Measurements from ENCODE around the gene CELSR1.

DNA sequence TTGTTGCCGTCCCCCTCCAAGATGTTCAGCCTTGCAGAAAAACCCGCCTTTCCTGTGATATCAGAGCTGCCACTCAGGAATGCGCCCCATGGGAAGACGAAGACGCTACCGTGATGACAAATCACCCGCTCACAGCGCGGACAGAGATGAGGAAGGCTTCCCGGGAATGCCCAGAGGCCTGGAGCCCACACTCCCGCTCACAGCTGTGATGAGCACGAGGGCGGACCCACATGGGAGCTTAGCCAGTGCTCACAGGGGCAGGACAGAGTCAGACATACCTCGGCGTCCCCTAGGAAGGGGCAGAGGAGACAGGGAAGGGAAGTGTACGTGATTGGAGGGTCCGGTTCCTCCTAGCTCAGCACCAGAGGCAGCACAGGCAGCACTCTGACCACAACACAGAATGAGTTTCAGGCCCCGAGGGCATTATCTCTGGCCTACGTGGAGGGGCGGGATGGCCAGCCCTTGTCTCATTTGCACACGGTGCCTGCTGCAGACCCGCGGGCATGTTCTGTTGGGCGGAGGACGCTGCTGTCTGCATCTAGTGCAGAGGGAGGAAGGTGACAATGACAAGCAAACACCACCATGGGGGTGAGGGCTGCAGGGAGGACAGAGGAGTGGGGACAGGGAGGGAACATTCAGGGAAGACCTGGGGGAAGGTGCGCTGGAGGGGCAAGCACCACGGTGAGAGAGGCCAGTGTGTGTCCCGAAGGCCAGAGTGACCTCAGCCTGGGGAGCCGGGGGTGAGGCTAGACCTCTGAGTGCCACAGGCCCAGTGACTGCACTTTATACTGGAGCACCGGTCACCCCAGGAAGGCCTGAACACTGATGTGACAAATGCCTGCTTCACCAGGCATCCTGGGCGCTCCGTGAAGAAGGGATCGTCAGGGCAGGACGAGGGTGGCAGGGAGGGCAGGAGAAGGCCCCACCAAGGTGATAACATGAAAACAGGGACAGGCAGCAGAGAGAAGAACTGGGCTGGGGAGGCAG, 79.6 kb downstream of the CELSR1 start:
- TF ChIP-seq, protein P1, sequence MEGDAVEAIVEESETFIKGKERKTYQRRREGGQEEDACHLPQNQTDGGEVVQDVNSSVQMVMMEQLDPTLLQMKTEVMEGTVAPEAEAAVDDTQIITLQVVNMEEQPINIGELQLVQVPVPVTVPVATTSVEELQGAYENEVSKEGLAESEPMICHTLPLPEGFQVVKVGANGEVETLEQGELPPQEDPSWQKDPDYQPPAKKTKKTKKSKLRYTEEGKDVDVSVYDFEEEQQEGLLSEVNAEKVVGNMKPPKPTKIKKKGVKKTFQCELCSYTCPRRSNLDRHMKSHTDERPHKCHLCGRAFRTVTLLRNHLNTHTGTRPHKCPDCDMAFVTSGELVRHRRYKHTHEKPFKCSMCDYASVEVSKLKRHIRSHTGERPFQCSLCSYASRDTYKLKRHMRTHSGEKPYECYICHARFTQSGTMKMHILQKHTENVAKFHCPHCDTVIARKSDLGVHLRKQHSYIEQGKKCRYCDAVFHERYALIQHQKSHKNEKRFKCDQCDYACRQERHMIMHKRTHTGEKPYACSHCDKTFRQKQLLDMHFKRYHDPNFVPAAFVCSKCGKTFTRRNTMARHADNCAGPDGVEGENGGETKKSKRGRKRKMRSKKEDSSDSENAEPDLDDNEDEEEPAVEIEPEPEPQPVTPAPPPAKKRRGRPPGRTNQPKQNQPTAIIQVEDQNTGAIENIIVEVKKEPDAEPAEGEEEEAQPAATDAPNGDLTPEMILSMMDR (conservative IDR thresholded peaks at IDR 0.05) = no peak
- TF ChIP-seq EZH2 (IDR thresholded peaks at IDR 0.05; ENCODE audit: low read depth) = no peak
